HUES6 (cell line): ENCODE results near the gene COL6A3.
"Not testable (repeated sequence)": the region's sequence is repeated elsewhere in the genome, so short reads cannot be mapped to it uniquely, and the experiment has no call there.

Experiments
- H3K27ac ChIP-seq: 2 replicates; pipeline ENCODE4 v1.7.0; 2013; ENCODE audit warnings: low read depth, mild to moderate bottlenecking, low read length, inconsistent platforms
- H3K27me3 ChIP-seq: 2 replicates; pipeline ENCODE4 v1.6.1; 2013; ENCODE audit warnings: low read length; ENCODE audit not compliant: control insufficient read depth, insufficient read depth
- H3K36me3 ChIP-seq: 2 replicates; pipeline ENCODE4 v1.6.1; 2013; ENCODE audit warnings: low read length; ENCODE audit not compliant: control insufficient read depth, insufficient read depth
- H3K4me1 ChIP-seq: 2 replicates; pipeline ENCODE4 v1.6.1; 2013; ENCODE audit warnings: low read length; ENCODE audit not compliant: control insufficient read depth, insufficient read depth
- H3K4me3 ChIP-seq: 2 replicates; pipeline ENCODE4 v1.5.1; 2013; ENCODE audit warnings: low read depth, low read length
- H3K9ac ChIP-seq: one replicate; pipeline ENCODE4 v1.6.1; 2013; ENCODE audit warnings: mild to moderate bottlenecking, low read length
- H3K9me3 ChIP-seq: 2 replicates; pipeline ENCODE4 v1.6.1; 2013; ENCODE audit warnings: low read depth, low read length; ENCODE audit not compliant: control insufficient read depth, insufficient read depth

The COL6A3 gene

GRCh38 chr2:237411683-237412423 lies 2.1 kb downstream of the COL6A3 start:
- Histone ChIP-seq H3K36me3 (no peaks in the 10 kb centered on the region), H3K27me3 (no peaks in the 10 kb centered on the region; the same call in 1 of the 2 replicates), H3K4me1 (peaks cover 16% of the 10 kb centered on the region; the same call in 1 of the 2 replicates), H3K9me3 (no peaks in the 10 kb centered on the region), H3K9ac (no peak overlapping the region), H3K4me3 (no peak overlapping the region), H3K27ac (no peak overlapping the region)

DNA sequence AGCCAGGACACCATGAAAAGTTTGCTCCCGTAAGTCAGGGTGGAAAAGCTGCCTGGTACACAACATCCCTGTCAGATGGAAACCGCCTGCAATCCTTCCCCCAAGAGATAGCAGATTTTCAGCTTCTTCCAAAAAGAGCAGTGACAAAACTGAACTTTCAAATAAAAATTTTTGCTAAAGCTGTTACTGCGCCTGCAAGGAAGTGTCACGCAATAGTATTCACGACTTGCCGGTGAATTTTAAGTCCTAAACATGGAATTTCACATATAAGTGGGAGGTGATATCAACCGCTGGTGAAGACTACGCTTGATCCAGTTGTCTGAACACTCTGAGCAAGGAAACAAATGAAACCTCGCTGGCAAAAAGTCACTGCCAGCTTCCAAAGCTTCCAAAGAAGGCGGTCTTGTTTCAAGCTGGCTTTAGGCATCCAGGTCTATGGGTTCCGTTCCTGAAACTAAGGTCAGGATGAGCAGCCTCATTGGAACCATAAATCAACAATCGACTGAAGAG lies 2.8 kb downstream of the COL6A3 start:
- no peak overlapping the region for H3K9ac ChIP-seq
- no peak overlapping the region for H3K27ac ChIP-seq
- H3K36me3 ChIP-seq: no peaks in the 10 kb centered on the region
- H3K9me3 ChIP-seq: no peaks in the 10 kb centered on the region
- H3K27me3 ChIP-seq: no peaks in the 10 kb centered on the region; the same call in 1 of the 2 replicates
- peaks cover 16% of the 10 kb centered on the region; the same call in 1 of the 2 replicates for H3K4me1 ChIP-seq
- no peak overlapping the region for H3K4me3 ChIP-seq

DNA sequence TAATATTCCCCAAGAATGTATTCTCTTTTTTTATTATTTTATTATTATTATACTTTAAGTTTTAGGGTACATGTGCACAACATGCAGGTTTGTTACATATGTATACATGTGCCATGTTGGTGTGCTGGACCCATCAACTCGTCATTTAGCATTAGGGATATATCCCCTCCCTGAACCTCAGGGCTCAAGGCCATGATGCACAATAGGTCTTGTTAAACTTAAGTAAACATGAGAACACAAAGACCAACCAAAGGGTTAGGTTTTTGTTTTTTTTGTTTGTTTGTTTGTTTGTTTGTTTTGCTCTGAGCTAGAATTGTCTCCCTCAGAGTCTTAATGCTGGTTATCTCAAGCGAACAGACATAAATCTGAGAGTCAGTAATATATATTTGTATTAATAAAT lies 4.7 kb downstream of the COL6A3 start:
- not testable (repeated sequence) for H3K27ac ChIP-seq

GRCh38 chr2:237408335-237409000 lies 5.5 kb downstream of the COL6A3 start:
- H3K27me3 ChIP-seq: no peaks in the 10 kb centered on the region
- no peak overlapping the region for H3K9ac ChIP-seq
- no peak overlapping the region for H3K4me3 ChIP-seq
- H3K9me3 ChIP-seq: no peaks in the 10 kb centered on the region
- H3K27ac ChIP-seq: no peak overlapping the region
- H3K36me3 ChIP-seq: no peaks in the 10 kb centered on the region
- peaks cover 10% of the 10 kb centered on the region; the same call in 1 of the 2 replicates for H3K4me1 ChIP-seq

More for the DNA sequence above, 4.7 kb downstream of the COL6A3 start:
- H3K9ac ChIP-seq, H3K9me3 ChIP-seq, H3K27me3 ChIP-seq, H3K4me3 ChIP-seq, H3K36me3 ChIP-seq: not testable (repeated sequence)
- H3K4me1 ChIP-seq: peaks cover 16% of the 10 kb centered on the region; the same call in 1 of the 2 replicates

DNA sequence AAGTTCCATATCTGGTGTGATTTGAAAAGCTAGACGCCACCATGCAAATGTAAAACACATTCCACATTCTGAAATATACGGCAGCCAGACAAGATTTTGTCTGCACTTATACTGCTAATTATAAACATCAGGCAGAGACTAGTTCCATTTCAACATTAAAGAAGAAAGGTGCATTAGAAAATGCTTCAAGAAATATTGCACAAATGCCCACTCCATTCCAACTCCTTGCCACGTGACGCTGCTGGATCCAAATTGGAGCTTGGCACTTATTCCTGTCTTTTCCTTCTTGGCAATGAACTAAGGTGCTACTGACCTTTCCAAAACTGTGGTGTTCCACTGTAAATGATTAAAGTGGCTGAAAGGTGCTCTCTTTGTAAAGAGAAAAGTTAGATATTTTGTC lies 6.3 kb downstream of the COL6A3 start:
- Histone ChIP-seq H3K9ac (no peak overlapping the region), H3K9me3 (no peaks in the 10 kb centered on the region), H3K36me3 (no peaks in the 10 kb centered on the region), H3K27ac (no peak overlapping the region), H3K4me1 (peaks cover 7% of the 10 kb centered on the region; the same call in 1 of the 2 replicates), H3K4me3 (no peak overlapping the region), H3K27me3 (no peaks in the 10 kb centered on the region)

GRCh38 chr2:237406371-237406895 lies 7.5 kb downstream of the COL6A3 start:
- no peaks in the 10 kb centered on the region for H3K27me3 ChIP-seq
- H3K4me1 ChIP-seq: no peaks in the 10 kb centered on the region; the same call in 1 of the 2 replicates
- no peak overlapping the region for H3K27ac ChIP-seq
- no peak overlapping the region for H3K9ac ChIP-seq
- no peak overlapping the region for H3K4me3 ChIP-seq
- H3K9me3 ChIP-seq: no peaks in the 10 kb centered on the region
- no peaks in the 10 kb centered on the region for H3K36me3 ChIP-seq

- Histone ChIP-seq H3K4me1 (no peaks in the 10 kb centered on the region; the same call in 1 of the 2 replicates), H3K4me3 (no peak overlapping the region), H3K36me3 (no peaks in the 10 kb centered on the region), H3K27ac (no peak overlapping the region), H3K9ac (no peak overlapping the region), H3K27me3 (no peaks in the 10 kb centered on the region), H3K9me3 (no peaks in the 10 kb centered on the region)
These were observed 8.4 kb downstream of the COL6A3 start for GRCh38 chr2:237405605-237406004.

DNA sequence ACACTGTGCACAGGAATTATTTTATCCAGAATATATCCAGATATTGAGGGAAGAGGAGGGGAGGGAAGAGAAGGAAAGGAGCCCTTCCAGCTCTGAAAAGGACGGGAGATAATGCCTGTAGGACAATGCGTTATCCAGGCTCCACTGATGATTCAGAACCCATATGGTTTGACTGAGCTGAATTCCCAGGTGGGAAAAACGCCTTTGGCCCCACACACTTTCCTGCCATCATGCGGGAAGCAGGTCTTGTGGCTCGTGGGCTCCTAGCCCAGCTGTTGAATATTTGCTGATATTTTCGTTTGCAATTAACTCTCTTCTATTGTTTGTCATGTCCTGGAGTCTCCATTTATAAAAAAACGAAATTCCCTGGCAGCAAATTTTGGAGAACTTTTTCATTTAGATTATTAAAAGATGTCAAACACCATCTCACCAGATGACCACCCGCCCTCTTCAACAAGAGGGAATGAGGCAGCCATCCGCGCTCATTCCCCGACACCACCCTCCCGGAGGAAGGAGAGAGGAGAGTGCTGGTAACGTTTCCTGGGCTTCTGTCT lies 8.9 kb downstream of the COL6A3 start:
- no peaks in the 10 kb centered on the region for H3K27me3 ChIP-seq

DNA sequence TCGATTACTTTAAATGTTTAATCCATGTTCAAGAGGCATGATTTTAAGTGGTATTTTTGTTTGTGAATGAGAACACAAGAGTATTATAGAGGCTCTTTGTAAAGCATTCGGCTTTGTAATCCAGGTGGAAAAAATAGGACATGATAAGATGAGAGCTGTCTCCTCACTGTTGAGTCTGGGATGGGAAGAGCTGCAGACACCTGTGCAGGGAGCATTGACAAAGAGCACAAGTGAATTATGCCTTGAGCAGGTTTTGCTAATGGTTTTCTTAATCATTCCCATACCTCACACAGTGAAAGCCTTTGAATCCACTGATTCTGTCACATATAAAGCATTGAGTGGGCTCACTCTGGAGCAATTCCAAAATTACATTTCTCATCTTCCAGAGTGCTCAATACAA lies 9.6 kb downstream of the COL6A3 start:
- Histone ChIP-seq H3K4me3 (no peak overlapping the region), H3K4me1 (no peaks in the 10 kb centered on the region), H3K9me3 (no peaks in the 10 kb centered on the region), H3K36me3 (no peaks in the 10 kb centered on the region), H3K27ac (no peak overlapping the region), H3K27me3 (no peaks in the 10 kb centered on the region), H3K9ac (no peak overlapping the region)

More for the DNA sequence above, 8.9 kb downstream of the COL6A3 start:
- no peak overlapping the region for H3K27ac ChIP-seq
- H3K9ac ChIP-seq: no peak overlapping the region
- H3K4me3 ChIP-seq: no peak overlapping the region
- no peaks in the 10 kb centered on the region for H3K36me3 ChIP-seq
- no peaks in the 10 kb centered on the region for H3K9me3 ChIP-seq
- no peaks in the 10 kb centered on the region; the same call in 1 of the 2 replicates for H3K4me1 ChIP-seq

GRCh38 chr2:237403024-237403882 lies 10.7 kb downstream of the COL6A3 start:
- no peaks in the 10 kb centered on the region for H3K9me3 ChIP-seq
- H3K9ac ChIP-seq: no peak overlapping the region
- no peak overlapping the region for H3K27ac ChIP-seq
- H3K4me3 ChIP-seq: no peak overlapping the region
- no peaks in the 10 kb centered on the region for H3K36me3 ChIP-seq
- H3K27me3 ChIP-seq: no peaks in the 10 kb centered on the region
- no peaks in the 10 kb centered on the region for H3K4me1 ChIP-seq
